AG09309 (cell line): ENCODE measurements around the gene TMEM108.

Source experiments
- DNase-seq: peaks from one replicate; pipeline ENCODE4 v3.0.0-alpha.2; 2010; ENCODE audit warnings: low read depth
- H3K4me3 ChIP-seq: 2 replicates; pipeline ENCODE4 v1.5.1; 2011; ENCODE audit warnings: mild to moderate bottlenecking, low read depth, low read length, moderate library complexity; ENCODE audit not compliant: control insufficient read depth
- TF ChIP-seq, protein P1 (sequence below): IDR thresholded peaks from 2 replicates; pipeline ENCODE4 v1.5.1; 2011; ENCODE audit warnings: mild to moderate bottlenecking, low read depth, low read length, inconsistent platforms; ENCODE audit not compliant: insufficient read depth, control insufficient read depth; ENCODE audit errors: missing control alignments

The TMEM108 gene

DNA sequence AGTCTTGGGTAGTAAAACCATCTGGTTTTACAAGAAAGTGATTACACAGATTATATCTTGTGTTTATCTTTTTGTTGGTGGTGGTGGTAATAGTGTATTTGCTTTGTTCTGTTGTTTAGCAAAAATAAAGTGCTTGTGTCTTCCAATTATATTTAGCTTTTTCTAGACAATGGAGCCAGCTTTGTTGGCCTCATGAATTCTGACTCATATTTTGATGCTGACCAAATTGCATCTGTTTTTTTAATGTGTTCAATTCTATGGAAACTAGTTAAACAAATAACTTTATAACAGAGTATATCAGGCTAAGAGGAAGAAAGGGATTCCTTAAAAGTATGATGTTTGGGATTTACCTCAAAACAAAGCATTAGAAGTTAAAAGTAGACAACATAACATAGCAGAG is 292.3 kb downstream of the TMEM108 start:
- TF ChIP-seq, protein P1, sequence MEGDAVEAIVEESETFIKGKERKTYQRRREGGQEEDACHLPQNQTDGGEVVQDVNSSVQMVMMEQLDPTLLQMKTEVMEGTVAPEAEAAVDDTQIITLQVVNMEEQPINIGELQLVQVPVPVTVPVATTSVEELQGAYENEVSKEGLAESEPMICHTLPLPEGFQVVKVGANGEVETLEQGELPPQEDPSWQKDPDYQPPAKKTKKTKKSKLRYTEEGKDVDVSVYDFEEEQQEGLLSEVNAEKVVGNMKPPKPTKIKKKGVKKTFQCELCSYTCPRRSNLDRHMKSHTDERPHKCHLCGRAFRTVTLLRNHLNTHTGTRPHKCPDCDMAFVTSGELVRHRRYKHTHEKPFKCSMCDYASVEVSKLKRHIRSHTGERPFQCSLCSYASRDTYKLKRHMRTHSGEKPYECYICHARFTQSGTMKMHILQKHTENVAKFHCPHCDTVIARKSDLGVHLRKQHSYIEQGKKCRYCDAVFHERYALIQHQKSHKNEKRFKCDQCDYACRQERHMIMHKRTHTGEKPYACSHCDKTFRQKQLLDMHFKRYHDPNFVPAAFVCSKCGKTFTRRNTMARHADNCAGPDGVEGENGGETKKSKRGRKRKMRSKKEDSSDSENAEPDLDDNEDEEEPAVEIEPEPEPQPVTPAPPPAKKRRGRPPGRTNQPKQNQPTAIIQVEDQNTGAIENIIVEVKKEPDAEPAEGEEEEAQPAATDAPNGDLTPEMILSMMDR: no peak
- H3K4me3 ChIP-seq: no peak overlapping the region
- no peak for DNase-seq

DNA sequence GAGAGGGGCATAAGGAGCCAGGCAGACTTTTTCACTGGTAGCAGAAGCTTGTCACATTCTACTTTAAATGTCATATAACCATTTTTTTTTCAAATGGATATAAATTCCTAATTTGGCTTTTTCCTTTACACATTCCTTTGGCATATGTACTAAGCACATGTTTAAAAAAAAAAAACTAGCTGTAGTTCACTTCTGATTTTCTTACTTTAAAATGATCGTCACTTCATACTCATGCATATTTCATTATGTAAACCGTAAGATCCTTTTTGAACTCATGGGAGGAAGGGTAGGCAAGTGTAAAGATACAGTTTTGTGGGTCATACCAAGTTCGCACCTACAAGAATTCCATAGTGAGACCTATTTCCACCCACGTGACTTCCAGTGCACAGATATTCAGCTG is 316.5 kb downstream of the TMEM108 start:
- no peak overlapping the region for H3K4me3 ChIP-seq
- TF ChIP-seq, protein P1: no peak

DNA sequence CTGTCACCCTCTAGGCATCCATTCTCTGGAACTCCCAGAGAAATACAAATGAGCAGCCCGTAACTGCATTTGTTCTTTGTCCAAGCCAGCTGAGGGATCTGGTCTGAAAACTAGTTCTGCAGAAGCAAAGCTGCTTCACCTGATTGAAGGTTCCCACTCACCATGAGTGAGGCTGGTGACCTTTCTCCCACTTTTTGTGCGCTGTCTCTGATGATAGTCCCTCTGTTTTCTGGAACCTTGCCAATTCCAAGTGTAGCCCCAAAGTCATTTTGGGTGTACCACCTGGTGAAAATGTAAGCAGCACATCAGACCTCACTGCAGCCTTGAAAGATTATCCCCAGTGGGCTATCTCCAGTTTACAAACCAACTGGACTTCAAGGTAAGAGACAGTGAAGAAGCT is 322.3 kb downstream of the TMEM108 start:
- H3K4me3 ChIP-seq: no peak overlapping the region
- TF ChIP-seq, protein P1: no peak
- no peak for DNase-seq

More for the DNA sequence above, 316.5 kb downstream of the TMEM108 start:
- DNase-seq: no peak

DNA sequence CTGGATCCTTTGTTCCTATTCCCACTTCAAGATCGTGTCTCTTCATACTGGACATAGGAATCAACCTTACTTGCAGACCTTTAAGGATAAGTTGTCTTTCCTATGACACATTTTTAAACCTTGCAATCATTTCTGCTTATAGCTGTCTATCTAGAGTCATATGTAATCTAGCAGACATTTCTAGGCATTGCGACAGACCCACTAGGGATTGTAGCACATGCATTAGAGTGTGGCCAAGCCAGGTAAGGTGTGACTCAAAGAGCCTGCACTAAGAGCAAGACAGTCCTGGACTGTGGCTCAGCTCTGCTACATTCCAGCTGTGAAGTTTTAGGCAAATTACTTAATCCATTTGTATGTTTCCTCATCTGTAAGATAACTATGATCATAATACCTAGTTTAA is 322.8 kb downstream of the TMEM108 start:
- no peak for DNase-seq
- TF ChIP-seq, protein P1: no peak
- H3K4me3 ChIP-seq: no peak overlapping the region

DNA sequence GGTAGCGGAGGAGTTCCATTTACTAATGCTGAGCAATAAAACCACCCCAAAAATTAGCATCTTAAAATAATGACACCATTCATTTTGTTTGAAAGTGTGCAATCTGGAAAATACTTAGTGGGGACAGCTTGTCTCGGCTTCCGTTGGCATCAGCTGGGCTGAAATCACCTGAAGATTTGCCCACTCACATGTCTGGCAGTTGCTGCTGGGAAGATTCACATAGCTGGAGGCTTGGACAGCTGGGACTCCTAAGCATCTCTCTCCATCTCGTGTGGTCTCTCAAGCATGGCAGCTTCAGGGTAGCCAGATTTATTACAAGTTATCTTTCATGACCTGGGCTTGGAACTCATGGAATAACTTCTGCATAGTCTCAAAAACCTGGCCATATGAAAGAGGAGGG is 323.2 kb downstream of the TMEM108 start:
- H3K4me3 ChIP-seq: no peak overlapping the region
- TF ChIP-seq, protein P1: no peak
- DNase-seq: no peak

DNA sequence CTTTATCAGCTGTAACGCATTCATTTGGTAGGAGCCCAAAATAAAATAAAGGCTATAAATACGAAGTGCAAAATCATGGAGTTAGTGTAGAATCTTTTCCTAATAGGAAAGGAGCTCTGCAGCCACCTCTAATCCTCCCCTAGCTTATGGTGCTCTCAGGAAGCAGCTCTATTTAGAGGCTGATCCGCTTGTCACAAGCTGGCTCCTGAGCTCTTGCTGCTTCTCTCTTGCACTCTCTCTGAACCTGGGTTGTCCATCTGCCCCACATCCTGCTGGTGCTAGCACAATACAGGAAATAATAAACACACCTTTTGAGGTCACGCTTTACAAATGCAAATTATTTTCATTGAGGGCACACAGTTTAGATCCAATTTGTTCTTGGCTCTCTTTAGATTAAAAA is 324.3 kb downstream of the TMEM108 start:
- no peak for DNase-seq
- no peak overlapping the region for H3K4me3 ChIP-seq
- TF ChIP-seq, protein P1: no peak

DNA sequence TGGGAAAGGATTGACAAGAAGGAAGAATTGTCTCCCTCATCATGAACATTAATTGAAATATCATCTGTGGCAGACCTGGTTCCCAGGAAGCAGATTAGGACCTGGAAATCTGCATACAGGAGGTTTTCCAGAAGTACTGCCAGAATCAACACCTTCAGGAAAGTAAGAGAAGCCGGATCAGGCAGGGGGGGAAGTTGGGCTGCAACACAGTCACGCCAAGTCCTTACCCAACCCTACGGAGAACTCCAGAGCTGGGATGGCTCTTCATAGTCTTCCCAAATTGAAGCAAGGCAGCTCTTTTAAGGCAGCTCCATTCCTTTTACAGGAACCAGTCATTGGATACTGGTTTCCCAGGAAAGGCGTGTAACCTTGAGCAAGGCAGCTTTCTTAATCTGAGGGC is 326.5 kb downstream of the TMEM108 start:
- no peak for DNase-seq
- TF ChIP-seq, protein P1: no peak
- H3K4me3 ChIP-seq: no peak overlapping the region
